ENCODE results near the gene MED13L.

MED13L gene

GRCh38 chr12:116320791-116321217, 43.3 kb upstream of the MED13L start:
- Histone ChIP-seq H3K27ac (no peak overlapping the region), H3K27me3 (ENCODE audit: insufficient read depth, low read depth, severe bottlenecking) (no peaks in the 10 kb centered on the region), H3K4me3 (ENCODE audit: low read depth, low read length) (no peak overlapping the region), H3K9me3 (ENCODE audit: severe bottlenecking) (no peaks in the 10 kb centered on the region), H3K36me3 (no peaks in the 10 kb centered on the region)
- no peak for DNase-seq
- TF ChIP-seq CTCF (IDR thresholded peaks at IDR 0.05; ENCODE audit: low read depth, low read length), result no peak

DNA sequence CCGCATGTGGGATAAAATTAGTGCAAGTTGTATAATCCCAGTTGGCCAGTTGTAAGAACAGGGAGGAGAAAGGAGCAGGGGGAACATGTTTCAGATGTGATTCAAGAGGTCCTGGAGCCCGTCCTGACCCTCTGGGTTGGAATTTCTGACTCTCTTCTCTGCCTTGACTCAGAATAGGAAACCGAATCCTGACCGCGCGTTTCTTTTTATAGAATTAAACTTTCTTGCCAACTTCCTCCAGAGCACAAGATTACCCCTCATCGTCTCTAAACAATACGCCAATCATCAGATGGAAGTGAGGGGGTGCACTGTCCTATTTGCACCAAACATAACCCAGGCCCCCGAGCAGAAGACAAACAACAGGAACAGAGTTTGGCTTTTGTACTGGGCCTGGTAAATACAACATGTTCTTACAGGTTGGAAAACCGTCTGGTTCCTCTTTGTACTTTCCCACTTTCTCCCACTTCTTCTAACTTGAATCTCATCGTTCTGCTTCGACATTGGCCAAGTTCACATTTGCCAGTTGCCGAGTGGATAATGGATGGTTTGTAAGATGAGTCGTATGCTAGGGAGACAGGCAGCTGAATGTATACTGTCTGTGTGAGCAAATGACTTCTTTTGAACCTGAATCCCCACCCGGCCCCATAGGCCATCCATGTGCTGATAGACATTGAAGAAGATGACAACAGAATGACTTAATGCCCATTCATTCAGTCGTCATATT, 42.6 kb upstream of the MED13L start:
- Histone ChIP-seq H3K27ac (no peak overlapping the region), H3K27me3 (ENCODE audit: insufficient read depth, low read depth, severe bottlenecking) (no peaks in the 10 kb centered on the region), H3K9me3 (ENCODE audit: severe bottlenecking) (no peaks in the 10 kb centered on the region), H3K36me3 (no peaks in the 10 kb centered on the region), H3K4me3 (ENCODE audit: low read depth, low read length) (no peak overlapping the region)
- no peak for DNase-seq
- TF ChIP-seq CTCF (IDR thresholded peaks at IDR 0.05; ENCODE audit: low read depth, low read length), result no peak

DNA sequence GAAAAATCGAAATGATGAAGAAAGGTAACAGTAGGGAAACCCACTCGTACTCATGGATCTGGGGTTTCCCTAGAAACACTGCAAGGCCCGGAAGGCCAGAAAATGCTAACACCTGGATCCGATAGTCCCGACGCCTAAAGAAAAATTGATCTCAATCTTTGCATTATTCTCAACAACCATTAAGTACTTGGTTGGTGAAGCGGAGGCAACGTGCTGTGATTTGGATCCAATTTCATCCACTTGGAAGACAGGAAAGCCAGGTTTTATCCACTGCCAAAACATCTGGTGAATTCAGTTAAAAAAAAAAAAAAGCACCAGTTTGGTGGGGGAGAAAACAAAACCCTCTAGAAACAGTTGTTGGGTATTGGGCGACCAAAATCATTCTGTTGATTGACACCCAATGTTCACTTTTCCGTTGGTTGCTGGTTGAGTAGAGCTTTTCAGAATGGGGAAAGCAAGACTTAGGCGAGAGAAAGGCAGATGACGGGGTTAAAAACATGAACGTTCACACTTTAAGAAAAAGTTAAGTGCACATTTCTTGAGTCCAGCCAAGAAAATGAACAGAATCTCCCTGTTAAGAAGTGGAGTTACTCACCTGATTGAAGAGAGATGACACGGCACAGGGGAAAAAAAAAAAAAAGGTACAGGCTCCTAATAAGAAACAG, 41.9 kb upstream of the MED13L start:
- H3K4me3 ChIP-seq (ENCODE audit: low read depth, low read length), result no peak overlapping the region
- no peaks in the 10 kb centered on the region for H3K36me3 ChIP-seq
- TF ChIP-seq CTCF (IDR thresholded peaks at IDR 0.05; ENCODE audit: low read depth, low read length), result no peak
- no peak overlapping the region for H3K27ac ChIP-seq
- no peaks in the 10 kb centered on the region for H3K9me3 ChIP-seq (ENCODE audit: severe bottlenecking)
- H3K27me3 ChIP-seq (ENCODE audit: insufficient read depth, low read depth, severe bottlenecking), result no peaks in the 10 kb centered on the region
- no peak for DNase-seq

DNA sequence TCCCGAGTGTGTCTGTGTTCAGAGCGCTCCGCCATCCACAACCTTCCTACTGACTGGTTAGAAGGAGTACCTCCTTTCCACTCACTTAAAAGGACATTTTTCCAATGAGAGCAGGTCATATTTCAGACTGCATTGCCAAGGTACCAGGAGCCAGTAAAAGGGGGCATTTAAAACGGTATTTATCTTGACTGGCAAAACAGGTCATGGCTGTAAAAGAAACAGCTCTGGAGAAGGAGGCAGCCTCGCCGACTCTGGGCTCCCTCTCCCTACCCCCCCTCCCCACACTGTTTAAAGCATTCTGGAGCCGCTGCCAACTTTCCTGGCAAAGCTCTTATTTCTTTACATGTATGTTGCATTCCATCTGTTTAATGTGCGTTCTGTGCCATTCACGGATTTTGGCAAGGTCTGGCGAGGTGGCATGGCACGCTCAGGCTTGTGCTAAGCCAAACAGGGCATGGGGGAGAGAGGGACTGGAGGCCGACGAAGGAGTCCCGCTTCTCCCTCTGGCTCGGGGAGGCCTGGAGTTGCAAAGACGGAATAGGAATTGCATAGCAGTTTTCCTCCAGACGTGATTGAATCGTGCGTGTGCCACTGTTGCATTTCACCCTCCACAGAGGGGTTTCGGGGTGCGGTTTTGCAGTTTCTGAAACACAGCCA, 41.2 kb upstream of the MED13L start:
- Histone ChIP-seq H3K27me3 (ENCODE audit: insufficient read depth, low read depth, severe bottlenecking) (no peaks in the 10 kb centered on the region), H3K4me3 (ENCODE audit: low read depth, low read length) (no peak overlapping the region), H3K27ac (no peak overlapping the region), H3K36me3 (no peaks in the 10 kb centered on the region), H3K9me3 (ENCODE audit: severe bottlenecking) (no peaks in the 10 kb centered on the region)
- no peak for TF ChIP-seq CTCF (IDR thresholded peaks at IDR 0.05; ENCODE audit: low read depth, low read length)
- DNase-seq, result no peak

GRCh38 chr12:116317986-116318575, 40.6 kb upstream of the MED13L start:
- no peaks in the 10 kb centered on the region for H3K27me3 ChIP-seq (ENCODE audit: insufficient read depth, low read depth, severe bottlenecking)
- H3K9me3 ChIP-seq (ENCODE audit: severe bottlenecking), result no peaks in the 10 kb centered on the region
- DNase-seq, result no peak
- no peak overlapping the region for H3K27ac ChIP-seq
- no peaks in the 10 kb centered on the region for H3K36me3 ChIP-seq
- TF ChIP-seq CTCF (IDR thresholded peaks at IDR 0.05; ENCODE audit: low read depth, low read length), result no peak
- no peak overlapping the region for H3K4me3 ChIP-seq (ENCODE audit: low read depth, low read length)
